Measurements from ENCODE around the gene RNF38.

GRCh38 chr9:36401897-36402480, 1.9 kb upstream of the RNF38 start:
- TF ChIP-seq CTCF (IDR thresholded peaks at IDR 0.05): no peak
- no peak for TF ChIP-seq POLR2A (IDR thresholded peaks at IDR 0.05)

Data from uterus (tissue), 2 donors.